Measurements from ENCODE around the gene KIR2DL1.
"Not testable (repeated sequence)": the region's sequence is repeated elsewhere in the genome, so short reads cannot be mapped to it uniquely, and the experiment has no call there.

The KIR2DL1 gene

DNA sequence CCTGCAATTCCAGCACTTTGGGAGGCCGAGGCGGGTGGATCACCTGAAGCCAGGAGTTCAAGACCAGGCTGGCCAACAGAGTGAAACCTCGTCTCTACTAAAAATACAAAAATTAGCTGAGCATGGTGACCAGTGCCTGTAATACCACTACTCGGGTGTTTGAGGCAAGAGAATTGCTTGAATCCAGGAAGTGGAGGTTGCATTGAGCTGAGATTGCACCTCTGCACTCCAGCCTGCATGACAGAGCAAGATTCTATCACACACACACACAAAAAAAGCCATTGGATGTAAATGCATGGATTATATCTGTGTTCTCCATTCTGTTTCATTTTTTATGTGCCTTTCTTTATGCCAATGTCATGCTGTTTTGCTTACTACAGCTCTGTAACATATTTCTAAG lies 54.8 kb downstream of the KIR2DL1 start:
- not testable (repeated sequence) for DNase-seq (ENCODE audit: low spot score)

DNA sequence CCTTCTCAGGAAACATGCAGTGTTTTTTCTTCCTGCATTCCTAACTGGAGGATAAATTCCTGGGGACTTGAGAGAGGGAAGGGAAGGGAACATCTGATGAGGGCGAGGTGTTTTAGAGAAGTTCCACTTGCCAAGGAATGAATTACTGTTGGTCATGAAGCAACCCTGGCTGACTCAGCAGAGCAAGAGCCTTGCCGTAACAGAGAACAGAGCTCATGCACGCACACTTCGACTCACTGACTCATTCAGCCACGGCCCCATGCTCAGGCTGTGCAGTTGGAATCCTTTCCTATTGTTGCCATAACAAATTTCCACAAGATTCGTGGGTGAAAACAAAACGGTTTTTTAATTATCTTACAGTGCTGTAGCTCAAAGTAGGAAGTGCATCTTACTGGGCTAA lies 55.7 kb downstream of the KIR2DL1 start:
- DNase-seq (ENCODE audit: low spot score), result not testable (repeated sequence)

DNA sequence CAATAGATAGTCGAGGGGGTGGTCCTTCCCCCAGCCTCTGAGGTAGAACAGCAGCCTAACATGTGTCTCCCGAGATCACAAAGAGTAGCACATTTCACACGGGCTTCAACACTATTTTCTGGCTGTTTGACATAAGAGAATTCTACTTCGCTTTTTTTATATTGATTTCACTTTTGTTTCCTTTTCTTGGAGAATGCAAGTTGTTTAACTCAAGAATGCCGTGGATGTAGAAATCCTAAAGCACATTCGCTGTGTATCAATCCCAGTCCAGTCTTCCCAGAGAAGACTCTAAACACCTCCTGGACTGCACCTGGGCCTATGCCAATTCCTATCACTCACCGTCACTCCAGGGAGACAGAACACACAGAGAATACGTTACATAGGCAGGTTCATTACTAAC lies 58.5 kb downstream of the KIR2DL1 start:
- DNase-seq (ENCODE audit: low spot score), result not testable (repeated sequence)

DNA sequence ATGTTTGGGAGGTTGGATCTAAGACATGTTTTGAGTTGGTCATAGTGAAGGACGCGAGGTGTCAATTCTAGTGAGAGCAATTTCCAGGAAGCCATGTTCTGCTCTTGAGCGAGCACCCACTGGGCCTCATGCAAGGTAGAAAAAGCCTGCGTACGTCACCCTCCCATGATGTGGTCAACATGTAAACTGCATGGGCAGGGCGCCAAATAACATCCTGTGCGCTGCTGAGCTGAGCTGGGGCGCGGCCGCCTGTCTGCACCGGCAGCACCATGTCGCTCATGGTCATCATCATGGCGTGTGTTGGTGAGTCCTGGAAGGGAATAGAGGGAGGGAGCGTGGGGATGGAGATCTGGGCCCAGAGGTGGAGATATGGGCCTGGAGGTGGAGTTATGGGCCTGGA lies 62.9 kb downstream of the KIR2DL1 start, which contains the start of gene KIR2DS4:
Gene KIR2DS4, plus strand, starts transcription at position 181 of the 400 bp plus-strand sequence.
- DNase-seq (ENCODE audit: low spot score), result not testable (repeated sequence)

All from CD4-positive, alpha-beta T cell treated with Interleukin-15 for 4 hours (primary cell).